Cardiac muscle cell (in vitro differentiated cells and primary cell): ENCODE data around the gene PANK4. TPM values are rescaled to one million over a fixed set of nuclear protein-coding genes. Genes with fewer than 3 reads are reported as not detected.

Experiments used
- DNase-seq, 2 donors: peaks; one replicate each; pipeline versions ENCODE4 v3.0.0 to v3.0.0-alpha.2; 2010 to 2017; ENCODE audit warnings: low read depth in 1 of 2, low spot score in 1 of 2
- H3K27ac ChIP-seq: fragments of 200-600 bp; sonication (generic); 2 replicates; pipeline ENCODE4 v1.5.1; 2016
- H3K27me3 ChIP-seq: fragments of 200-600 bp; sonication (generic); 2 replicates; pipeline ENCODE4 v1.6.0; 2016; ENCODE audit warnings: control low read depth
- H3K36me3 ChIP-seq: fragments of 200-600 bp; sonication (generic); 2 replicates; pipeline ENCODE4 v1.5.1; 2016; ENCODE audit warnings: control low read depth
- H3K4me1 ChIP-seq: fragments of 200-600 bp; sonication (generic); 2 replicates; pipeline ENCODE4 v1.8.1; 2017; ENCODE audit warnings: low read depth, mild to moderate bottlenecking, mixed run types
- H3K4me3 ChIP-seq: fragments of 200-600 bp; sonication (generic); 2 replicates; pipeline ENCODE4 v1.5.1; 2016; ENCODE audit warnings: mild to moderate bottlenecking
- H3K9me3 ChIP-seq: fragments of 200-600 bp; sonication (generic); 2 replicates; pipeline ENCODE4 v1.5.1; 2017; ENCODE audit warnings: low read depth, mild to moderate bottlenecking, control low read depth
- CTCF ChIP-seq: IDR thresholded peaks from 2 replicates; pipeline ENCODE4 v1.5.1; 2012; ENCODE audit warnings: low read depth, mild to moderate bottlenecking, low read length
- polyA plus RNA-seq: library from polyadenylated mRNA; unstranded; fragments of >200 nt; fragmentation: Nextera tagmentation; extraction: Ambion mirVana; gene quantifications from 2 replicates; pipeline ENCODE4 v1.2.1, GENCODE V29; 2016
- total RNA-seq: library from RNA; depleted of rRNA; stranded (reverse); fragments of >200 nt; gene quantifications from 2 replicates; pipeline ENCODE4 v1.2.3, GENCODE V29; 2016

Gene PANK4
- total and polyA plus RNA-seq, 2 experiments from 2014 or later = 44.5 to 63.2 TPM

- Histone ChIP-seq H3K36me3 (no peaks in the 10 kb centered on the region), H3K9me3 (no peaks in the 10 kb centered on the region), H3K27ac (no peak overlapping the region), H3K27me3 (peaks cover 5% of the 10 kb centered on the region), H3K4me1 (peaks cover 5% of the 10 kb centered on the region), H3K4me3 (no peak overlapping the region)
- no peak for TF ChIP-seq CTCF
- no peak for DNase-seq
These were observed 60.8 kb downstream of the PANK4 start for GRCh38 chr1:2465371-2466269.

- H3K27me3 ChIP-seq = peaks cover 5% of the 10 kb centered on the region
- no peak for DNase-seq
- H3K36me3 ChIP-seq = no peaks in the 10 kb centered on the region
- no peak overlapping the region for H3K4me3 ChIP-seq
- no peak overlapping the region for H3K27ac ChIP-seq
- peaks cover 5% of the 10 kb centered on the region for H3K4me1 ChIP-seq
- TF ChIP-seq CTCF = no peak
- no peaks in the 10 kb centered on the region for H3K9me3 ChIP-seq
These were observed 63.0 kb downstream of the PANK4 start for GRCh38 chr1:2463396-2463795.

GRCh38 chr1:2462819-2463218, 63.6 kb downstream of the PANK4 start:
- H3K27ac ChIP-seq = no peak overlapping the region
- no peaks in the 10 kb centered on the region for H3K36me3 ChIP-seq
- H3K4me3 ChIP-seq = no peak overlapping the region
- TF ChIP-seq CTCF = no peak
- H3K9me3 ChIP-seq = no peaks in the 10 kb centered on the region
- peak in 1 of 2 donors; percentile 55 for DNase-seq
- peaks cover 5% of the 10 kb centered on the region for H3K4me1 ChIP-seq
- peaks cover 5% of the 10 kb centered on the region for H3K27me3 ChIP-seq

- Histone ChIP-seq H3K4me1 (peaks cover 5% of the 10 kb centered on the region), H3K27ac (no peak overlapping the region), H3K9me3 (no peaks in the 10 kb centered on the region), H3K4me3 (no peak overlapping the region), H3K36me3 (no peaks in the 10 kb centered on the region), H3K27me3 (no peaks in the 10 kb centered on the region)
- no peak for TF ChIP-seq CTCF
- no peak for DNase-seq
These were observed 65.2 kb downstream of the PANK4 start for GRCh38 chr1:2460996-2461751.

GRCh38 chr1:2460203-2460602, 66.2 kb downstream of the PANK4 start:
- DNase-seq = no peak
- H3K9me3 ChIP-seq = no peaks in the 10 kb centered on the region
- no peaks in the 10 kb centered on the region for H3K36me3 ChIP-seq
- H3K4me1 ChIP-seq = peaks cover 5% of the 10 kb centered on the region
- no peak overlapping the region for H3K4me3 ChIP-seq
- H3K27me3 ChIP-seq = no peaks in the 10 kb centered on the region
- TF ChIP-seq CTCF = no peak
- H3K27ac ChIP-seq = no peak overlapping the region
